HG02973 (cell line): Measurements from ENCODE around the gene EN1.

ENCODE experiments used
- ATAC-seq: cut with Tn5 transposase; IDR thresholded peaks from one replicate; pipeline ENCODE4 v1.9.1; 2021; ENCODE audit warnings: moderate library complexity; ENCODE audit not compliant: unreplicated experiment

Gene EN1

DNA sequence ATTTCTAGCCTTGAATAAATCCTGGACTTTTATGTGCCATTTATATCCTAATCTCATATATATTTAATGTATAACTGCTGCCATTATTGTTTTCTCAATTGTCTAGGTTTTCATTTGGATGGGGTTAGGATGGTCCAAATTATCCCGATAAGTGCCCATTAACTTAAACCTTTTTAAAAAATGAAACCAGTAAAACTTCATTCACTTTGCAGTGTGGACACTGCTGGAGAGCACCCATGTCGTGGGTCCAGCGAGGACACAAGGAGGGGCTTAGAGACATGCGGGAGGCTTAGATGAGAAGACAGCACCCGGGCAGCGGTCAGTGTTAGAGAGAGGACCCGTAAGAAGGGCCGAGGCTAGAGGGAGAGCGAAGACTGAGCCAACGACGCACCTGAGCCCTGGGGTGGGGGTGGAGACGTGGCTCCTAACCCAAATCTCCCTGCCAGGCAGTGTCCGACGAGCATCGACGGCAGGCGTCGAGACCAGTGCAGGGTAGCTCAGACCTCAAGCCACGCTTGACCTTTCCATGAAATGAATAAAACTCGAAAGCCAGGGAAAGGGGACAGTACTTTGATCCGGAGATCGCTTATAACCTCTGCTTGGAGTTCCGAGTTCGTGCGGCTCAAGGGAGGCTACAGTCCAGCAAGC is 9.0 kb upstream of the EN1 start:
- no peak for ATAC-seq

DNA sequence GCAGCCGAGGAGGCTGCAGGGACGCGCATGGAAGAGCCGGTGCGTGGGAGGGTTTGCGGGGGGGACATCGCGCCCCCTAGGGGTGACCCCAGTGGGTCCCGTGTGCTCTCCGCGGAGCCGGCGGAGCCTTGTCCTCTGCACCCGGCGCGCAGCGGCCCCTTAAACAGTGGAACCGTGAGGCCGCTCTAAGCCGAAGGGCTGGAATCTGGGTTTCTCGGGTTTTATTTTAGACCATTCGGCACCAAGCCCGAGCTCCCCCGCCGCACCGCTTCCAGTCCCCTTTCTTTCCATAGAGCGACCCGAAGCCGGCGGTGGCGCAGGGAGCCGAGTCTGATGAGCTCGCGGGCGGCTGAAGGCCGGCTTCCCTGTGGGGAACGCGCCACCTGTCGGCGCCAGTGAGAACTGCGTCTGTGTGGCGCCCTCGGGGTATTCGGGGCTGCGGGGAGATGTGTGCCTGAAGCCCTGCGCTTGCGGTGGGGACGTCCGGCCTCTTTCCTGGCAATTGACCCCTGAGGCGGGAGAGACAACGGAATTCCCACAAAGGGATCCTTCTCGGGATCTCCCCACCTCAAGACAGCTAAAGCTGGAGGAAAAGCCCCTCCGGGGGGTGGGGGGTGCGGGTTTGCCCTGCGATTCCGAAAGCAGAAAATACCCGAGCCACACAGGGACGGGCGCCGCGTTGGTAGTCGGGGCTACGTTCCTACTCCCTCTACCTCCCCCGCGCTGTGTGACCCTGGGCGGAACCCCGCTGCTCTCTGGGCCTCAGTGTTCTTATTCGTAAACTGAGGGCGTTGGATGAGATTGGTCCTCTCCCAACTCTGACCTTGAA is 8.2 kb upstream of the EN1 start:
- ATAC-seq: peak; percentile 80

DNA sequence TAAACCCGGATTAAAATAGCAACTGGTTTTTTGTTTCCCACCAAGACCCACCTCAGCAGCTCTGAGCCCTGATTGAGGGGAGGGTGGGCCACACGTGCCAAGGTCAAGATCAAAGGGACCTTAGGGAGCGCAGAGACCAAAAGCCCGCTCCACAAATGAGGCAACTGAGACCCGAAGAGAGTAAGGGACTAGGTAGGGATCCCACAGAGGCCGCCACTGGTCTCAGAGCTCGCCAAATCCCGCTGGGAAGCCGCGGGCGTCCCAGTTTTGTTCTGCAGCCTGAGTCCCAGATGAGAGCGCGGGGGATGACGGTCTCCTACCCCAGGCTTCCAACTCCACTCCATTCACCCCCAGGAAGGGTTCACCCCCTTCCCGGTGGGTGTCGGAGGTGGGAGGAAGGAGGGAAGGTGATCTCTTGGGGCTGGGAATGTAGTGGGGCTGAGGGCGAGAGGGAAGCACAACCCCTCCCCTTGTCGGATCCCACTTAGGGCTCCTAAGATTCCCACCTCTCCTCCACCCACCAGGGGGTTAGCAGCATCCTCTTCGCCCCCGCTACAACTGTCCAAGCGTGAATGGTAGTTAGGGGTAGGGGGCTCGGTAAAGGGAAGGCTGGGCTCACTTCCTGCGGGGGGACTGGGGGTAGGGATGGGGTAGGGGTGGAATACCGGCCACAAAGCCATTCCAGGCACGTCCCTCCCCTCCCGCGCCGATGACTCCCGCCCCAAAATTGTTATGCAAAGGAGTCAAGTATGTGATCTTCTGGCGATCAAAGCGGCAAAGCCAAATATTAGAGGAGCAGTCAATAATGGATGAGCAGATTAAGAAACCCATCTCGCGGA is 7.3 kb upstream of the EN1 start:
- ATAC-seq: no peak

DNA sequence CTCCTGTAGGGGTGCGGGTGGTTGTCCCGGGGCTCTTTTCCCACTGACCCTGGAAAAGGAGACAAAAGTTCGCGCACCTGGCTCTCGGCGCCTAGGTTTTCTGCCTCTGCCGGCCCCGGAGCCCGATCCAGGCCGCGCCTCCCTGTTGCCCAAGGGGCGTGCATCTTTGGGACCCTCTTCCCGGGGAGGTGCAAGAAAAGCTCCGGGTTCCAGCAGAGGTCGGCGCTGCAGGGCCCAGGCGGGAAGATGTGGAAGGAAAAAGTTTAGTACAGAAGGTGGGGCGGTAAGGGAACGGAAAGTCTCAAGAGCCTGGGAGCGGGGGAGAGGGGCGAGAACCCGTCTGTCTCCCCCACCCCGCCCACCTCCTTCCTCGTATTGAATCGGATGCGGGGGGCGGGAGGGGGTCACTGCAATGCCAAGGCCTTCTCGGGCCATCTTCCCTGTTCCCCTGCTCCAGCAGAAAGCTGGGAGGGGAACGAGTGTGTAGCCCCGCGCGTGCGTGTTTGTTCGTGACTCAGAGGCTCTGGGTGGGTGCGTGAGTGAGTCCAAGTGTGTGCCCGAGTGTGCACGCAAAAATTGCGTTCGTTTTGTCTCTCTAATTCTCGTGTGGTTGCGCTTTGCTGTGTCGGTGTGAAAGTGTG is 6.3 kb upstream of the EN1 start:
- ATAC-seq: no peak

DNA sequence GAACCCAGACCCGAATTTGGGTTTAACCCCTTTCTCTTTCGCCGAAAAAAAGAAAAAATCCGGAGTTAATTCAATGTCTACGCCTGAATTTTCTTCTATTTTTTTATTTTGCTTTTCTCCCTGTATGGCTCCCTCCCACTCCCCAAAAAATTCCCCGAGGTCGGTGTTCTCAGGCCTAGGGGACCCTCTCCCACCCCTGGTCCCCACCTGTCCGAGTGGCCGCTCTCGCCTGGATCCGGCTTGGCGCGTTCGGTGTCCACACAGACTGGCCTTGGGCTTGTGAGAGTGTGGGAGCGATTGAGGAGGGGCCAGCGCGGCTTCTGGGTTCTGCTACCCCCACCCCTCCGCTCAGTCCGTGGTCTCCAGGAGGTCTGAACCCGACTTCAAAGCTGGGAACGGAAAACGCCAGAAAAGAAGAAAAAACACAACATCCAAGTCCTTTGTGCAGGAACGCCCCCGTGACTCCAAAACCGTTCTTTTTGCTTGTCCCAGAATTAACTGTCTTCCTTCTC is 5.7 kb upstream of the EN1 start:
- ATAC-seq: no peak

DNA sequence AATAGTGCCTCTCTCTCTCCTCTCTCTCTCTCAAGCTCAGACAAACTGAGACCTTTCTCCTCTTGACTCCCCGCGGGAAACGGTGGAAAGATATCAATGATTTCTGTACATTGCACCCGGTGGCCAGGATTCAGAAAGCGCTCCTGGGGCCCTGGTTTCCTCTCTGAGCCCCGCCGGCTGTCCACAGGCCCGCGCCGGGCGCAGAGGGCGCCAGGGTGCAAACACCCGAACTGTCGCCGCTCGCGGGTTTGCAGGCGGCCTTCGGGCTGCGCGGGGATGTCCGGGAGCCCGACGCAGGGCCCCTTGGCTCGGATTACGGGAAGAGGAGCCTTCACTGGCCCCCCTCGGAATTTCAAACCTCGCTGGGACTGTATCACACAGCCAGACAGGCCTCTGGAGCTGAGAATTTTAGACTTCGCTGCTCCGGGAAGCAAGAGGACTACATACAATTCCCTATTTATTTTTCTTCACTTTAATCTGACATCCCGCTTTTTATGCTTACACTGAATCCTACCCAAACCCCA is 5.2 kb upstream of the EN1 start:
- ATAC-seq: no peak

DNA sequence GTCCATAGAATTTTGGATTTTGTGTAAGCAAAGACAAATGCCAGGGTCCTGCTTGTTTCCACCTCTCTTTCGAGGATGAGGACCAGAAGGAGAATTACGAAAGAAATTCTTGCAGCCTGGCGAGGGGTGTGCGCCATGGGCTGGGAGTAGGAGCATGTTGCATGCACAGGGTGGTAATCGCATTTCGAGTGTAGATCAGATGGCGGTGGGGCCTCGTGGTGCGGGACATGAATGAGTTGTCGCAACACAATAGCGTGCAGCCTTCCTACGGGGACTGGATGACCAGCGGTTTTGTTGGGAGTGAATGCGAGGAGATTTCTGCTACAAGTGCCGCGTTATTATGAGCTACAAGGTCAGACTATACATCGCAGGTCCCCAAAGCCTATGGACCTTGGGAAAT is 4.2 kb upstream of the EN1 start:
- ATAC-seq: no peak

DNA sequence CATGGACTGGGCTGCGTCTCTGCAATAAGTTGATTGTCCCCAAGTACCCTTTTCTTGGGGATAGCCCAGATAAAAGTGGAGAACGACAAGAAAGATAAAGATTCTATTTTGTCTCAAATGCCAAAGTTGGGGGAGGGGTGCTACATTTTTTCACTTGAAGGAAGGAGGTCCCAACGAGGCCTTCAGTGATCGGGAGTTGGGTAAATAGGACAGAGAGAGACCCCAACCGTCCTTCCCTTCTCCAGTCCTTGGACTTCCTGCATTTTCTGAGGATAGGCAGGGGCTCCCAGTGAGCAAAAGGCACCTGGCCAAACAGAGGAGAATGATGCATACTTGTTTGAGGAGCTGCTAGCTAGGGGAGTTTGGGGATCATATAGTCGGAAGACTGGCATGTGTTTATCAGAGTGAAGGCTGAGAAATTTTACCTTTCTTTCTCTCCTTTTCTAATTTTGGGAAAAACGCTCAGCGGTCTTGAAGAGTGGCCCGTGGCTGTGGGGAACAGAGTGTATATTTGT is 3.5 kb upstream of the EN1 start:
- no peak for ATAC-seq

DNA sequence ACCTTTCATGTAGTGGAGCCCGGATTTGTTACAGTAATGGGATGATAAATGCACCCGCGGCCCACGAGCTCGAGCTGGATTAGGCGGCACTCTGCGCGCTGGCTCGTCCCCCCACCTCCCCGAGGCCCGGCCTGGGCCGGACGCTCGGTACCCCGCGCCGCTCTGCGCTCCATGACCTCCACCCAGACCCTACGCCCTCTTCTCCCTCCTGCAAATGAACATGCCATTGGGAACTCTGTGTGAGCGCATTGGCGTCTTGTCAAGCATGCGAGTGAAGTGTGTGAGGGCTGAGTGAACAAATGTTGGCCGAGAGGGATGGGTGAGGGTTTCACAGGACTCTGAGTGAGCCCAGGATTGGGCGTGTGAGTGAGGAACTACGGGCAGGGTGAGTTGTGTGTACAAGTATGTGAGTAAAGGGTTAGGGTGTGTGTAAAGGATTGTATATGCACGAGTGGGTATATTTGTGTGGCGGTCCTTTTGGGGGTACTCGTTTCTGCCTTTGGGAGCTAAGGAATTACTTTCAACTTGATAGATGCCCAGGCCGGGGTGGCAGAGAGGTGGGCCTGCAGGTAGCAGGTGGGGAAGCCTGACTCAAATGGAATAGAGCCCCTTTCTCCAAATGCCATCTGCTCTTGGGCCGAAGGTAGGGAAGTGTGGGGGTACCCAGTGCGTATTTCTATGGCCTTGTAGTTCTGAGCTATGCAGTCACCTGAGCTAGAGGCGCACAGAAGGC is 2.9 kb upstream of the EN1 start:
- ATAC-seq: no peak

DNA sequence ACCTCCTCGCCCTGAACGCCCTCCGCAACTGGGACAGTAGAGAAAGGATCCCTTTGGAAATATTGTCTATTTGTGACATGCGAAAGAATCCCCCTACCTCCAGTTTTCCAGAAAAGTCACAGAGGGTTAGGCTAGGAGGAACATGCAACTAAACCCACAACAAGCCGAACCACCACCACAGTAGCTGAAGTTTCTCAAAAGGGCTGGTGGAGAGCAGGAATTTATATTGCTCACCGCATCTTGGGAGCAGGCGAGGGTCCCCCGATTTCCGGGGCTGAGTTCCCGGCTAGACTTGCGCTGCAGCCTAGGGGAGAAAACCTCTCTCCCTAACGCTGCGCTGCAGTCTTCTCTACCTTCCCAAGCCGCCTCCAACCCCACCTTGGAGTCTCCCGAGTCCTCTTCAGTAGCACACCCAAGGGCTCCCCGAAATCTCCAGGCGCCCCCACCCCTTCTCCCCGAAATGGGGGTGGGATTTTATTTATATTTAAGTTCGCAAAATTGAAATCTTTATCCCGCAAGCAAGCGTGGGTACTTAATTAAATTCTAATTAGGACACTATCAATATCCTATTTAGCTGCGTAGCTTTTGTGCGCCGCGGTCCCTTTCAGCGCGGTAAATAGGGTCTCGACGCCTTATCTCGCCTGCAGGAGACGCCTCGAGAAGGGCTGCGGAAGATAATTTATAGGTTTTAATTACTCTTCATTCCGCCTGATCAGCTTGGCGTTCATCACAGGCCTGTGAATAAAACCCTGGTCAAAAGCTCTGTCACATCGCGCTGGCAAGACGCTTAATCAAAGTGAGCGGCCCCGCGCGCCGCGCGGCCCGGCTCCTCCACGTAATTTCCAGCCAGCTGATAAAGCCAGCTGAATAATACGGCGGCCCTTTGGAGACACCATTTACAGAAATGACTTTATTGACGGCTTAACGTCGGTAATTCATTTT is 2.0 kb upstream of the EN1 start:
- ATAC-seq: no peak

DNA sequence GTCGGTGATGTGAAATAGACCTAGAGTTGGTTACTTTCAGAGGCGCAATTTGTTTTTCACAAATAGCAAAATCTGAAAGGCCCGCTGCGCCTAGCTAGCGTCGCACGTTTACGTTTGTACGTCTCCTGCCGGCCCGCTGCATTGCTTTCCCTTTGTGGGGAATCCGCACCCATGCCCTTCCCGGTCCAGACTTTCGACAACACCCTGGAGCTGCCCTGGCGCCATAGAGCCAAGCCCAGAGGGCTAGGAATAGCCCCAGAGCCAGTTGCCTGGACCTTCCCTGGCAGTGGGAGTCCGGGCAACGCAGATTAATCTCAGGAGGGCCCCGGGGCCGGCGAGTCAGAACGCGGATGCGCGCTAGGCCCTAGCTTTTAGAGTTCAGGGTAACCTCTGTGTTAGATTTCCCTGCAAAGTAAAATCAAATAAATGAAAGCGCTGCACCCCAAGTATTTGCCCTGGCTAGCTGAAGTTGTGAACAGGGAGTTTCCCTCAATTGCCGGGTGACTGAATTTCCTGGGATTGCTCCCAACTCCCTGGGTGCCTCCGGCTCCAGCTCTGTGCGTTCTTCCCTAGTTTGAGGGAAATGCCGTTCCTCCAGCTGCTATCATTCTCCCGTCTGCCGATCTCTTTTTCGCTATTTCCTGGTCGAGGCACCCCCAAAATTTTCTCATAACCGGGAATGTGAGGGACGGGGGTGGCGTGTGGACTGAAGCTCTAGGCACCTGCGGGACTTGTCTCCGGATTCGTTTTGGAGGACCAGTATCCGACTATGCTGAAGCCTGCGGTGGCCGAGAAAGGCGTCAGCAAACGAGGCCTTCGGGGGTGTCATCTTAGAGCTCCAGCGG is 1.2 kb upstream of the EN1 start:
- ATAC-seq: no peak

DNA sequence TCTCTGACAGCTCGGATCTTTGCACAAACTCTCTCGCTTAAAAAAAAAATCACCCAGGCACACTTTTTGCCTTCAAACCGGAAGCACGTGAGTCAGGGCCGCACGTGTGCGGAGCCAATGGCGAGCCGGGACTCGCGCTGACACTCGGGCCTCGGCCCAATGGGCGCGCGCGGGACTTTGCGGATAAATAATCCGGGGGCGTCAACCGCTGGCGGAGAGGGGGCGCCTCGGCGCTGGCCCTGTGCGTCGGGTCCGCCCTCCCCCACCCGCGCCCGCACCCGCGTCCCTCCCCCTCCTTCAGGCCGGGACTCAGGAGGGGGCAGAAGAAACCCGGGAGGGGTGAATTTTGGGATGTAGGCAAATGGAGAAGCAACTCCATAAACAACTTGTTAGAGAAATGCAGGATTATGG is 319 bp upstream of the EN1 start:
- no peak for ATAC-seq

DNA sequence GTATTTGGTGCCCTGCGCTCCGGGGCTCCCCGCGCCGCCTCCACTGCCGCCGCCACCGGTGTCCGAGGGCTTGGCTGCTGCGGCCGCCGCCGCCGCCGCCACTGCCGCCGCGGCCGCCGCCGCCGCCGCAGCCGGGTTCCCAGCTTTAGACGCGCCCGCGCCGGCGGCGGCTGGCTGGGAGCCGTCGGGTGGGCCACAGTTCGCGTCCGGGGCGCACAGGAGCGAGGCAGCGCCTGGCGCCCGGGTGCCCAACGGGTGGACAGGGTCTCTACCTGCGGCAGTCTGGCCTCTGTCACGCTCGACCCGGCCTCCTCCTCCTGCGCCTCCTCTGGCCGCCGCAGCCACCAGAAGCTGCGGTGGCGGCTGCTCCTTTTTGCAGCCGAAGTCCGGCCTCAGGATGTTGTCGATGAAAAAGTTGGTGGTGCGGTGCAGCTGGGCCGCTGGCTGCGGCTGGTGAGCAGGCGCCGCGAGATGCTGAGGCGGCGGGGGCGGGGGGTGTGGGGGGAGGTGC is 951 bp downstream of the EN1 start:
- ATAC-seq: no peak

DNA sequence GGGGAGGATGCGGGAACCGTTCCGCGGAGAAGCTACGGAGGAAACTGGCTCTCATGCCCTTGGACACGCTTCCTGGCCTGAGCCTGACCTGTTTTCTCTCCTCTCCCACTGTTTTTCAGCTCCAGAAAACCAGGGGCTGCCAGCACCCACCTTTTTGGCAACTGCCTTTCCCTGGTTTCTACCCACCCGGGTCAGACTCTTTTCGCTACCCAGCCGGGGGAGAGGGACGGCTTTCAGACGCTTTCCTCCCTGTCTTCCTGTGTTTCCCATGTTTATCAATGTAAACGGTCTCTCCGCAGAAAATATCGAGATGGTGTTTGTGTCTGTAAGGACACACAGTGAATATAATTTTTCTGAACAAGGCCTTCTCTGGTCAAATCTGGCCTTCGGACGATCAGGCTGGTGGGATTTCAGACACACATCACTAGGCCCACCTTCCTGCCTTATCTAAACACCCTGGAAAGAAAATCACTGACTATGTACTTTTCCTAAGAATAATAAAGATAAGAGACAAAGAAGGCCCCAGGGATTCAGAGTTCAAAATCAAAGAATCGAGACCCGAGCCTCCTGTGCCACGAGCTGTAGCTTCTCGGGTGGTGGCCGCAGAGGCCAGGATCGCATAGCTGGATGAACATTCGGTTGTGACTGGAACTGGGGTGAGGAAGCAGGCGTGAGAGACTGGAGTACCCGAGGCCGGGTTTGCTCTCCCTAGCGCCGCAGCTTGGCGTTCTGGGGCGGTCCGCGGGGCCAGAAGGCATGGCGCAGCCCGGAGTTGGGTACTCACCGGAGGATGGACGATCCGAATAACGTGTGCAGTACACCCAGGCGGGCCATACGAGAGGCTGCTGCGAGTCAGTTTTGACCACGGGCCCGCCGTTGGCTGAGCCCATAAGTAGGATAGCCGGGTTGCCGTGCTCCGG is 1.7 kb downstream of the EN1 start:
- ATAC-seq: no peak

DNA sequence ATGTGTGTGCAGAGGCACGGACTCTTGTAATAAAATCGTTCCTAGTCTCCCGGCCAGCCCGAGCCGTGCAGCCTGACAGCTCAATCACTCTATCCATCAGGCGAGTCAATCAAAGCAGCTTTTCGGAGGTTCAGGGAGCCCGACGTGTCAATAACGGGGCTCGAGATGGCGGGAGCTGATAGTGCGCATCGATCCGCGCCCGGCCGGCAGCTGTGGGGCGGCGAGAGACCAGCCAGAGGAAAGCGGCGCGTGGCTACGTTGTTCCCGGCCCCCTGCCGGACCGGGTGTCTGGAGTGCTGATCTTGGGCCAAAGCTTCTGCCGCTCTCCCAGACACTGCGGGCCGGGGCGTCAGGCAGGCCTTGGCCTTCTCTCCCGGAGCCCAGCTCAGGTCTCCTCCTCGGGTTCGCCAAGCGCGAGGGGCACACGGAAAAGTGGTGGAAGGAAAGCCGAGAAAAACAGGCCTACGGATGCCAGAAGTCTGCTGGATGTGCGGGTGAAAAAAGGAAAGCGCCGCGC is 2.4 kb downstream of the EN1 start:
- ATAC-seq: no peak

DNA sequence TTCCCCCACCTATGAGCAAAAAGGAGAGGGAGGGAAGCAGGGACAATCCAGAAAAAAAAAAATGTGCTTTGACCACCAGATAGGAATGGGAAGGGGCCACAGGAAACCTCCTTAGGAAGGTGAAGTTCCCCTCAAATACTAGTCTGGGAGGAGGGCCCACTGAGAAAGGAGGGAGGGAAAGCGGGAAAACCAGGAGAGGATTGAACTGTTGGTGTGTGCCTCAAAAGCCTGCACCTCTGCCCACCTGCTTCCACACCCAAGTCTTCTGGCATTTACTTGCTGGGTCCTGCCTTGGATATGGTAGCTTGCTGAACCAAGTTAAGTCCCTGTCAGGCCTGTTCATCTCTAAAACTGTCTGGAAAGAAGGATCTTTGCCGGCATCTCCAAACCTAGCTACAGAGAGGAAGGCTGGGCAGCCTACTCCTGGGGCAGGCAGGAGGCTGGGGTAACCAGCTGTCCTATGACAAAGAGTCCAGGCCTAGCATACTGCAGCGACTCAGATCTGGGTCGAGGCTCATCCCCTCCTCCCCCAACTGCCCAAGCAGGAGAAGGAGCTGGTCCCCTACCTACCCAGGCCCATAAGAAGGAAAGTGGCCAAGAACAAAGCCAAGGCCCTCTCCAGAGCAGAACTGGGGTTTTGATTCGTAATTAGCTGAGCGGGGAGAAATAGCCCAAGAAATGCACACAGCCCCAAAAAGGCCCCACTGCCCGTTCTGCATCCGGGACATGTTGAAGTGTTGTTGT is 3.0 kb downstream of the EN1 start:
- ATAC-seq: no peak
